ENCODE data around the gene CCDC33.

DNA sequence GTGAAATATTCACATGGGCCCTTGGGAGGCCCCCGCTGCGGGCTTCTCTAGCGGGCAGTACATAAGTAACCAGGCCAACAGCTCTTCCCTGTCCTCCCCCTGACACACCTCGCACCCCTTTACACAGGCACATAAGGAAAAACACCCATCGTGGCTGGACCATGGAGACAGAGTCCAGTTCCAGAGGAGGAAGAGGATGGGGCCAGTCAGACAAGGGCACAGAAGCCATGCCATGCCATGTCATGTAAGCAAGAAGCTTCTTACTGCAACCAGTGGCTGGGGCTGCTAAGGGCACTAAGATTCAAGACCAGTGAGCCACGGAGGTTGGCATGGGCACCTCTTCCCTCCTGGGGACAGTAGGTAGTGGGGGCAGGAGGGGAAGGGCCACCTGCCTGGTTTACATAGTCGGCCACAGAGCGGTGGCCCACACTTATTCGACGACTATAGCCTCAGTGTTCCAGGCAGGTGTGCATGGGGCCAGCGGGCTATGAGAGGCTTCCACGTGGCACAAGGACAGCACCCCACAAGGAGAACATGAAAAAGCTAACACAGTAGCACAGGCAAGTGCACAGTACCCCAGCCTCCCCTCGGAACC, 137.0 kb downstream of the CCDC33 start:
- TF ChIP-seq POLR2A (IDR thresholded peaks at IDR 0.05; ENCODE audit: low read depth, low read length) = no peak
- no peak for TF ChIP-seq EZH2 (IDR thresholded peaks at IDR 0.05; ENCODE audit: borderline replicate concordance, low read depth, low read length, severe bottlenecking)
- TF ChIP-seq MYC (IDR thresholded peaks at IDR 0.05; ENCODE audit: low read depth, low read length) = no peak
- TF ChIP-seq, protein P1, sequence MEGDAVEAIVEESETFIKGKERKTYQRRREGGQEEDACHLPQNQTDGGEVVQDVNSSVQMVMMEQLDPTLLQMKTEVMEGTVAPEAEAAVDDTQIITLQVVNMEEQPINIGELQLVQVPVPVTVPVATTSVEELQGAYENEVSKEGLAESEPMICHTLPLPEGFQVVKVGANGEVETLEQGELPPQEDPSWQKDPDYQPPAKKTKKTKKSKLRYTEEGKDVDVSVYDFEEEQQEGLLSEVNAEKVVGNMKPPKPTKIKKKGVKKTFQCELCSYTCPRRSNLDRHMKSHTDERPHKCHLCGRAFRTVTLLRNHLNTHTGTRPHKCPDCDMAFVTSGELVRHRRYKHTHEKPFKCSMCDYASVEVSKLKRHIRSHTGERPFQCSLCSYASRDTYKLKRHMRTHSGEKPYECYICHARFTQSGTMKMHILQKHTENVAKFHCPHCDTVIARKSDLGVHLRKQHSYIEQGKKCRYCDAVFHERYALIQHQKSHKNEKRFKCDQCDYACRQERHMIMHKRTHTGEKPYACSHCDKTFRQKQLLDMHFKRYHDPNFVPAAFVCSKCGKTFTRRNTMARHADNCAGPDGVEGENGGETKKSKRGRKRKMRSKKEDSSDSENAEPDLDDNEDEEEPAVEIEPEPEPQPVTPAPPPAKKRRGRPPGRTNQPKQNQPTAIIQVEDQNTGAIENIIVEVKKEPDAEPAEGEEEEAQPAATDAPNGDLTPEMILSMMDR (IDR thresholded peaks at IDR 0.05; ENCODE audit: extremely low read depth in 1 of 2, insufficient read depth in 1 of 2, low read depth in 1 of 2, low read length in 2 of 2) = no peak
- no peak for TF ChIP-seq POLR2AphosphoS5 (IDR thresholded peaks at IDR 0.05; ENCODE audit: insufficient read depth, low read depth, low read length)
- TF ChIP-seq JUN (IDR thresholded peaks at IDR 0.05; ENCODE audit: borderline replicate concordance, insufficient read depth, insufficient read length, low read depth) = no peak
- TF ChIP-seq FOS (IDR thresholded peaks at IDR 0.05; ENCODE audit: borderline replicate concordance, insufficient read depth, low read length) = no peak

Data from endothelial cell of umbilical vein (primary cell).